ENCODE measurements around the gene TBKBP1.

DNA sequence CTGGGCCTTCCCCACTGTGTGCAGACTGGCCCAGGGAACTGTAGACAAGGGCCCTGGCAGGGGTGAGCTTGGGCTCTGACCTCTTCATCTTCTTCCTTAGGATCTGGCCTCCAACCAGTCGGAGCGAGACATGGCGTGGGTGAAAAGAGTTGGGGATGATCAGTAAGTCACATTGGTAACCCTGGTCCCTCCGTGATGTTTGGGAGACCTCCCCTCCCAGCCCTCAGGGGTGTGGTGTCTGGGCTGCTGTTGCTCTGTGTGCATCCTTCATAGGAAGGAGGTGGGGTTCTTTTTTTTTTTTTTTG, 5.5 kb downstream of the TBKBP1 start:
- TF ChIP-seq POLR2AphosphoS5 (IDR thresholded peaks at IDR 0.05; ENCODE audit: low read depth, low read length) (no peak), SPI1 (IDR thresholded peaks at IDR 0.05; ENCODE audit: low read depth, low read length) (no peak), POLR2A (IDR thresholded peaks at IDR 0.05; ENCODE audit: low read depth, low read length) (no peak)
